MM.1S (cell line): ENCODE results near the gene SLC51A.

Experiments used
- CTCF ChIP-seq: fragments of 300-600 bp; sonication (generic); IDR thresholded peaks from 2 replicates; pipeline ENCODE4 v1.5.1; 2016; ENCODE audit warnings: antibody characterized with exemption, low read length, mixed read lengths
- EZH2 ChIP-seq: fragments of 300-600 bp; sonication (generic); optimal IDR thresholded peaks from 2 replicates; pipeline ENCODE3; 2017; ENCODE audit warnings: low read depth, mild to moderate bottlenecking, antibody characterized with exemption, low read length, mixed read lengths
- EZH2phosphoT487 ChIP-seq: fragments of 300-600 bp; sonication (generic); IDR thresholded peaks from 2 replicates; pipeline ENCODE4 v1.6.1; 2018; ENCODE audit warnings: antibody characterized with exemption, low read length

GRCh38 chr3:196175116-196175625 lies 41.2 kb upstream of the SLC51A start:
- TF ChIP-seq EZH2 (no peak), CTCF (no peak), EZH2phosphoT487 (no peak)
